HG02759 (cell line): ENCODE results near the gene NCAPH2.
"Not testable (repeated sequence)": the region's sequence is repeated elsewhere in the genome, so short reads cannot be mapped to it uniquely, and the experiment has no call there.

ENCODE experiments used
- ATAC-seq: cut with Tn5 transposase; IDR thresholded peaks from one replicate; pipeline ENCODE4 v1.9.1; 2021; ENCODE audit warnings: mild to moderate bottlenecking, moderate library complexity; ENCODE audit not compliant: unreplicated experiment

NCAPH2 gene

DNA sequence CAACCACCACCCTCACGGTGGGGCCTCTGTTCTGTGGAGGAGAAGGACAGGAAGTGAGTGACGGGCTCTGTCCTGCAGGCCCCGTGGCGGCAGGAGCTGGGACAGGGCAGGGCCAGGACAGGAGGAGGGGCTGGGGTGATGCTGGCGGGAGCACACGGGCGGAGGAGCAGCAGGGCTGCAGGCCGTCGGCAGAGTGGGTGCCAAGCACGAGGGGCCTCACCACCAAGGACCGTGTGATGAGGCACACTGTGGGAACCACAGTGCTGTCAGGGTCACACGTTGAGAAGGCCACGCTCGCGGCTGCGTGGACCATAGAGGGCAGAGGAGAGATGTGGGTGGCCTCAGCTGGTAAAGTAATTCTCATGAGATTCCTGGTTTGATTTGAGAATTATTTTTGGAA lies 8.9 kb downstream of the NCAPH2 start:
- ATAC-seq: no peak

DNA sequence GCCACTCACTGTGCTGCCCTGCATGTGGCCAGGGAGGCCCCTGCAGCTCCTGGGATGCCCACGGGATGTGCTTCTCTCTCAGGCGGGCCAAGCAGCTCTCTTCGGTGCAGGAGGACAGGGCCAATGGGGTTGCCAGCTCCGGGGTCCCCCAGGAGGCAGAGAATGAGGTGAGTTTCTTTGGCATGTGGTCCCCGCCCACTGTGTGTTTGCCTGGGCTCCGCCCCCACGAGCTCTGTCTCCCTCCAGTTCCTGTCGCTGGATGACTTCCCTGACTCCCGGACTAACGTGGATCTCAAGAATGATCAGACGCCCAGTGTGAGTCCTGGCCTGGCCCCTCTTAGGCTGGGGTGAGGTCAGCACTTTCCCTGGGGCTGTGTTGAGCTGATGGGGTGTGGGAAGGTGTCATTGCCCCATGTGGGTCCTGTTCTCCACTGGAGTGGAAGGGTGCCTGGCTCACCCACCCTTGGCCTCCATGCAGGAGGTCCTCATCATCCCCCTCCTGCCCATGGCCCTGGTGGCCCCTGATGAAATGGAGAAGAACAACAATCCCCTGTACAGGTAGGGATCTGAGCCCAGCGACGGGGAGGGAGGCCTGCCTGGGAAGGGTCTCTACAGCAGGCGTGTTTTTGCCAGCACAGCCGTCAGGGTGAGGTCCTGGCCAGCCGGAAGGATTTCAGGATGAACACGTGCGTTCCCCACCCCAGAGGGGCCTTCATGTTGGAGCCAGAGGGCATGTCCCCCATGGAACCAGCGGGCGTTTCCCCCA lies 9.7 kb downstream of the NCAPH2 start:
- ATAC-seq: no peak

DNA sequence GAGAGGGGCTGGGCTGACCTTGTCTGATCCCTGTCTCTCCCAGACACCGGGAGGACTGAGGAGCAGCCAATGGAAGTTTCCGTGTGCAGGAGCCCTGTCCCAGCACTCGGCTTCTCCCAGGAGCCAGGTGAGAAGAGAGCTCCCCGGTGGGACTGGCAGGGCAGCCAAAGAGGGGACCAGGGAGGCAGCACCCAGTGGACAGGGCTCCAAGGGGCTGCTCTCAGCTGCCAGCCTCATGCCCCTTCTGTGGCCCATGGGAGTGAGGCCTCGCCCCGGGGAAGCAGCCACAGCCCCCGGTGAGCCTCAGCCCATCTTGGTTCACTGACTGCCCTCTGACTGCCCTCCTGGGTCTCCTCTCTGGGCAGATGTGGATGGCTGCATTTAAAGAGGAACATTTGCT lies 10.6 kb downstream of the NCAPH2 start:
- ATAC-seq: no peak

DNA sequence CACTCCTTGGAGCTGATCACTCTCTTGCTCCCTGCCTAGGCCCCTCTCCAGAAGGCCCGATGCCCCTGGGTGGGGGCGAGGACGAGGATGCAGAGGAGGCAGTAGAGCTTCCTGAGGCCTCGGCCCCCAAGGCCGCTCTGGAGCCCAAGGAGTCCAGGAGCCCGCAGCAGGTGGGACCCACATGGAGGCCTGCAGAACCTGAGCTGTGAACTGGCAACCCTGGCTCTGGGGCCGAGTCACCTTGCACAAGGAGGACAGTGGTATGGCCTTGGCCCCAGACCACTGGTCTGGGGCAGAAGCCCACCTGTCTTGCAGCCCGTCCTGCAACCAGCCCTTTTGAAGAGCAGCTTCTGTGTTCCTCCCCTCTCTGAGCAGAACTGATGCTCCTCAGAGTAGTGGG lies 11.1 kb downstream of the NCAPH2 start:
- ATAC-seq: no peak

DNA sequence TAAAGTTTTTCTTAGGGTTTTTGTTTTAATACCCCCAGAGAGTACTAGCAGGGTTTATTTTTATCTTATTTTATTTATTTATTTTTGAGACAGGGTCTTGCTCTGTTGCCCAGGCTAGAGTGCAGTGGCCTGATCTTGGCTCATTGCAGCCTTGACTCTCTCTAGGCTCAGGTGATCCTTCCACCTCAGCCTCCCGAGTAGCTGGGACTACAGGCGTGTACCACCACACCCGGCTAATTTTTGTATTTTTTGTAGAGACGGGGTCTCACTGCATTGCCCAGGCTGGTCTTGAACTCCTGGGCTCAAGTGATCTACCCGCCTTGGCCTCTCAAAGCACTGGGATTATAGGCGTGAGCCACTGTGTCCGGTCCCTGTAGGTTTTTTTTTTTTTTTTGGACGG lies 12.2 kb downstream of the NCAPH2 start:
- ATAC-seq: not testable (repeated sequence)

DNA sequence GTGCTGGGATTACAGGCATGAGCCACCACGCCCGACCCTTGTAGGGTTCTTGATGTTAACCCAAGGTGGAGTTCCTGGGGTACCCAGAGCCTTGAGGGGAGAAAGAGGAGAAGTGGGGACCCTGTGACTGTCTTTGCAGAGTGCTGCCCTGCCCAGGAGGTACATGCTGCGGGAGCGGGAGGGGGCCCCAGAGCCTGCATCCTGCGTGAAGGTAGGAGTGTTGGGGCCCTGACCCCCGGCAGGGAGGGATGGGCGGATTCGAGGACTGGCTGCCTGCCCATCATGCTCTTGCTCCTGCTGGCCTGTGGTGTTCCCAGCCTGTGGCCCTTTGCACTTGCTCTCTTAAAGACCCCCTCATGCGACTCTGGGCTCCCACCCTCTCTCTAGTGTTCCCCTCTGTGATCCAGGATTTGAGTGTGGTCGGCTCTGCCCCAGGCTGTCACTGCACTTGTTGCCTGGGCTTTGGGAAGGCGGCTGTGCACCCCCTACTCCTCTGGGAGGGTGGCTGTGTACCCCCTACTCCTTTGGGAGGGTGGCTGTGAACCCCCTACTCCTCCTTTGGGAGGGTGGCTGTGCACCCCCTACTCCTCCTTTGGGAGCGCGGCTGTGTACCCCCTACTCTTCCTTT lies 12.9 kb downstream of the NCAPH2 start:
- ATAC-seq: no peak

DNA sequence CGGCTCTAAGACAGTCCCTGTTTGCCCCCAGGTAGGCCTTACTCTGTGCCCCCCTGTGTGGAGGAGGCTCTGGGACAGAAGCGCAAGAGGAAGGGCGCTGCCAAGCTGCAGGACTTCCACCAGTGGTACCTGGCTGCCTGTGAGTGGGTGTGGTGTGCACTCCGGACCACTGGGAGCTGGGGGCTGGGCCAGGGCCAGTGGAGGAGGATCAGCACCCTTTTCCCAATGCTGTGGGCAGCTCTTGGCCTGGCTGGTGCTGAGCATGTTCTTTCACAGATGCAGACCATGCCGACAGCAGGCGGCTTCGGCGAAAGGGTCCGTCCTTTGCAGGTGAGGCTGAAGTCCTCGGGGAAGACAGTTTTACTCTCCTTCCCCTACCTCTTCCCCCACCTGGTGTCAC lies 13.7 kb downstream of the NCAPH2 start:
- no peak for ATAC-seq

DNA sequence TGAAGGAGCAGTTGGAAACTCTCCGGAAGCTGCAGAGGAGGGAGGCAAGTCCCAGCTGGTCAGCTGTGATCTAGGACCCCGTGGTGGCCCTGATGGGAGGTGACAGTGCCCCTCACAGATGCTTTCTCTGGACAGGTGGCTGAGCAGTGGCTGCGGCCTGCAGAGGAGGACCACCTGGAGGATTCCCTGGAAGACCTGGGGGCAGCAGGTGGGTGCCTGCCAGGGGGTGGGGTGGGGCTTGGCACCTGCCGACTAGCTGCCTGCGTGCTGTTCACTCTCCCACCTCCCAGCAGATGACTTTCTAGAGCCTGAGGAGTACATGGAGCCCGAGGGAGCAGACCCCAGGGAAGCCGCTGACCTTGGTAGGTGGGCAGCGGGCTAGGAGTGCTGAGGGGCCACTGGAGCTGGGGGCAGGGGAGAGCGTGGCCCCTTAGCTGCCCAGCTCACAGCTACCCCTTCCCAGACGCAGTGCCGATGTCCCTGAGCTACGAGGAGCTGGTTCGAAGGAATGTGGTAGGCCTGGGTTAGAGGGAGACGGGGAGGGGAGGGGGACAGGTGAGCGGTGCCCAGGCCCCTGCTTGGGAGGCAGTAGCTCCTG lies 14.3 kb downstream of the NCAPH2 start:
- no peak for ATAC-seq

DNA sequence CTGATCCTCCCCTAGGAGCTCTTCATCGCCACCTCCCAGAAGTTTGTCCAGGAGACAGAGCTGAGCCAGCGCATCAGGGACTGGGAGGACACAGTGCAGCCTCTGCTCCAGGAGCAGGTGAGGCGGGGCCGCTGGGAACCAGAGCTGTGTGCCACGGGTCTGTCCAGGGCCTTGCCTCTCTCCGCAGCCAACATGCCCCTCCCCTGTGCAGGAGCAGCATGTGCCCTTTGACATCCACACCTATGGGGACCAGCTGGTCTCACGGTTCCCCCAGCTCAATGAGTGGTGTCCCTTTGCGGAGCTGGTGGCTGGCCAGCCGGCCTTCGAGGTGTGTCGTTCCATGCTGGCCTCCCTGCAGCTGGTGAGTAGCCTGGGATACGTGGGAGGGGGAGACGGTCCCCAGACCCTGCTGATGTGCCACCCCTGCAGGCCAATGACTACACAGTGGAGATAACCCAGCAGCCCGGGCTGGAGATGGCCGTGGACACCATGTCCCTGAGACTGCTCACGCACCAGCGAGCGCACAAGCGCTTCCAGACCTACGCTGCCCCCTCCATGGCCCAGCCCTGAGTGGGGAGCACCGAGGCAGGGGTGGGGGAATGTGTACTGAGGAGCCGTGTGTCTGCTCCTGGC lies 14.9 kb downstream of the NCAPH2 start:
- ATAC-seq: no peak

DNA sequence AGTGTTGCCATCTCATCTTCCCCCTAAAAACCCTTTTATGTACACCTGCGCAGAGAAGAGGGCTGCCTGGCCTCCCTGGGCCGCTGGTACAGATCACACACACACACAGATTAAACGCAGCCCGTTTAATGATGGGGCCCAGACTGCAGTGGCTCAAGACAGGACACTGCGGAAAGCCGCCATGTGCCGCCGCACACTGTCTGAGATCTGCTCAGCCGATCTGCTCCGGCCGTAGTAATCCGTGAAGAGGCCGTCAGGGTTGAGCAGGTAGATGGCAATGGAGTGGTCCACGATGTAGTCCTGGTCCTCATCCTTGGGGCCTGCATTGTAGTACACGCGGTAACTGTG lies 15.4 kb downstream of the NCAPH2 start:
- no peak for ATAC-seq

DNA sequence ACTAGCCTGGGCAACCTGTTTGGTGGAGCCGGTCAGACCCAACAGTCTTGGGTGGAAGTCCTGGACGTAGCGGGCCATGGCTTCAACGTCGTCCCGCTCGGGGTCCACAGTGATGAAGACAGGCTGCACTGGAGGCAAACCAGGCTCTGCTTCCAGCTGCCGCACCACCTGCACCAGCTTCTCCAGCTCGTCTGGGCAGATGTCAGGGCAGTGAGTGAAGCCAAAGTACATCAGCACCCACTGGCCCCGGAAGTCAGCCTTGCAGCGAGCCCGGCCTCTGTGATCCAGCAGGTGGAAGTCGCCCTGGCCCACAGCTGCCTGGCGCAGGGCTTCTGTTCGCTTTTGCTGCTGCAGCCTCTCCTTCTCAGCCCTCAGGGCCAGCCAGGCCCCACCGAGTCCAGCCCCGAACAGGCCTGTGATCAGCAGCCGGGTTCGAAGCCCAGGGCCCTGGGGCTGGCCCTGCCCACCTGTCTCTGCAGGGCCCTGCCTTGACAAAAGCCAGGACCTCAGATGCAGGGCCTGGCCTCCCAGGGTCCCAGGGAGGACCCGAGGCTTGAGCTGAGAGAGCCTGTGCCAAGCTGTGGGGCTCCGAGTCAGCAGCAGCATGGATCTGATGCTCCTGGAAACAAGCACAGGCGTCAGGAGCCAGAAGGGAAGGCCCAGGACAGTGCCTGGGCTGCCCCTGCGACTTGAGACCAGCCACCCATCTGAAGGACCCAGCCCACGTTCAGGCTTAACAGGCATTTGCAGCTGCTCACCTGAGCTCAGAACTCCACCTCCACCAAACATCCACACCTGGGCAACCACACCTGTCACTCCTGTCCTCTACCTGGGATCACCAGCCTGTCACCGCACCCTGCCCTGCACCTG lies 16.0 kb downstream of the NCAPH2 start:
- no peak for ATAC-seq

DNA sequence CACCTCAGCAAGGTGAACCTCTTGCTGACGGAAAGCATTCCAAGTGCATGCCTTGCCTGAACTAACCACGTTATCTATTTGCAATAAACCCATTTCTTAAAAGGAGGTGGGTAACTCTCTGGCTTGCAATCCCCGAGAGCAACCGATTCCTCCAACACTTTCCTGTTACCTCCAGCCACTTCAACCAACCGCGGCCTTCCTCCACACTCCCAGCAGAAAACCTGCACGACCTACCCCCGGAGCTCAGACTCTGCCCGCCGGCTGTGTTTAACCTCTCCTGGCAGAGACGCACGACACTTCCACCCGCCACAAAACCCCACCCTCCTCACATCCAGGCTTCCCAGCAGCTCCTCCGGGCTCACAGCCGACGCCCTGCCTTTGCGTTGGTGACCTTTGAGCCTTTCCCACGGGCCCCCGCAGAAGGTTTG lies 16.7 kb downstream of the NCAPH2 start:
- ATAC-seq: no peak

DNA sequence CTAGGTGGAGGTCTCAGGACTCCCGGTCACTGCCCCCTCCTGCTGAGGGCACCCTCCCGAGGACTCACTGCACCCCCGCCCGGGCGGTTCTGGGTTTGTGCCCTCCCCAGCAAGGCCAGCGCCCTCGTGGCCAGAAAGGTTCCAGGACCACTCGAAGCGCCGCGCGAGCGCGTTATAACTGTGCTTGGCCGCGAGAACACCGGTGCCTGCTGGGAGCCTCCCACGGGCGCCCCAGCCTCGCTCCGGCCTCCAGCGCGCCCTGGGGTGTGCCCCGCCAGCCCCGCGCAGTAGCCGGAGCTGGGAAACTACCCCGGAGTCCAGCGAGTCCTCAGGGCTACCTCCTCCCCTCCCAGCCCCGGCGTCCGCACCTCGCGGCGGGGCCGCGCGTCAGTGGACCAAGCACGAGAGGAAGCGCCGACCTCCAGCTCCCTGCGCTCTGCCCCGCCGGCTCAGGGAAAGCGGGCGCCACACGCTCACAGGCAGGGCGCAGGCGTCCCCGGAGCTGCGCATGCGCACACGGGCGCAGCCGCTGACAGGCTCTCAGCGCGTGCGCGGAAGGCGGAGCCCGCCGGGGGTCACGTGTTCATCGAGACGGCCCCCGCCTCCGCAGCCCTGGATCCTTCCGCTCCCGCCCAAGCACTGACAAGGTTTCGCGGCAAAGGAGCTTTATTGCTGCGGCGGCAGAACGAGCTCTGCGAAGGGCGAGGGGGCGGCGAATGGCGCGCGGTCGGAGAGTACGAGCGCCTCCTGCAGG lies 17.3 kb downstream of the NCAPH2 start, which contains the start of gene SCO2:
SCO2 (minus strand) TSS at position 495 of the 754 bp plus-strand sequence. CDS start 1,187 bp downstream, outside the sequence.
- peak; percentile 48 for ATAC-seq

DNA sequence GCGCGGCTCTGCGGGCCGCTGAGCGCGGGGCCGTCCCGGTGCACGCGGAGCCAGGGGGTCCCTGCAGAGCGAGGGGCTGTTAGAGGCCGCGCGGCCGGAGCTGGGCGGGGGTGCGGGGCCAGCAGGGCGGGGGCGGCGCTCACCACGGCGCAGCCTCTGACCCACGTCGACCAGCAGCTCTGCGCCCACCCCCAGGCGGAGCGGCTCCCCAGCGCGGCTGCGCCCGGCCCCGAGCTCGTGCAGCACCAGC lies 17.8 kb downstream of the NCAPH2 start:
- ATAC-seq: peak; percentile 25

DNA sequence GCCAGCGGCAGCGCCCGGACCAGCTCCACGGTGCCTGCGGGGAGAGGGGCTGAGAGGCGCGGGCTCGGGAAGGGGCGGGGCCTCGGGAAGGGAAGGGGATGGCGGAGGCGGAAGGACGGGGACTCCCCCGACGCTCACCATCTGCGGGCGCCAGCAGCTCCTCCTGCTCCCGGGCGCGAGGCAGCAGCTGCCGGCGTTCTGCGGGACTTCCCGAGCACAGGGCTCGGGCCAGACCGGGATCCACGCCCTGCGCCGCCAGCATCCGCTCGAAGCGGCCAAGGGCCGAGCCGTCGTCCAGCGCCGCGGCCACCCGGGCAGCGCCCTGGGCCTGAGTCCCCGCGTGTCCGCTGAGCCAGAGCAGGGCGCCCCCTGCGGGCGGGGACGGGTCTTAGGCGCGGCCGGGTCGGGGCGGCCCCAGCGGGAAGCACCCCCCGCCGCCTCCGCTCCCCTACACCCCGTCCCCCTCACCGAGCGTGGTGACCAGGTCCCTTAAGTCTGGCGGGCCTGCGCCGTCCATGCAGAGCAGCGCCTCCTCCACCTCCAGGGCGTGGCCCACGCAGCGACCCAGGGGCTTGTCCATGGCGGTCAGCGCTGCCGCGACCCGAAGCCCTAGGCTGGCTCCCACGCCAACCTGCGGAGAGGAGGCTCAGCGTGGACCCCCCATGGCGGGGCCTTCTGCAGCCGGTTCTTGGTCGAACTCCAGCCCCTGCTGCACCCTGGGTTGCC lies 18.2 kb downstream of the NCAPH2 start:
- ATAC-seq: peak; percentile 31

DNA sequence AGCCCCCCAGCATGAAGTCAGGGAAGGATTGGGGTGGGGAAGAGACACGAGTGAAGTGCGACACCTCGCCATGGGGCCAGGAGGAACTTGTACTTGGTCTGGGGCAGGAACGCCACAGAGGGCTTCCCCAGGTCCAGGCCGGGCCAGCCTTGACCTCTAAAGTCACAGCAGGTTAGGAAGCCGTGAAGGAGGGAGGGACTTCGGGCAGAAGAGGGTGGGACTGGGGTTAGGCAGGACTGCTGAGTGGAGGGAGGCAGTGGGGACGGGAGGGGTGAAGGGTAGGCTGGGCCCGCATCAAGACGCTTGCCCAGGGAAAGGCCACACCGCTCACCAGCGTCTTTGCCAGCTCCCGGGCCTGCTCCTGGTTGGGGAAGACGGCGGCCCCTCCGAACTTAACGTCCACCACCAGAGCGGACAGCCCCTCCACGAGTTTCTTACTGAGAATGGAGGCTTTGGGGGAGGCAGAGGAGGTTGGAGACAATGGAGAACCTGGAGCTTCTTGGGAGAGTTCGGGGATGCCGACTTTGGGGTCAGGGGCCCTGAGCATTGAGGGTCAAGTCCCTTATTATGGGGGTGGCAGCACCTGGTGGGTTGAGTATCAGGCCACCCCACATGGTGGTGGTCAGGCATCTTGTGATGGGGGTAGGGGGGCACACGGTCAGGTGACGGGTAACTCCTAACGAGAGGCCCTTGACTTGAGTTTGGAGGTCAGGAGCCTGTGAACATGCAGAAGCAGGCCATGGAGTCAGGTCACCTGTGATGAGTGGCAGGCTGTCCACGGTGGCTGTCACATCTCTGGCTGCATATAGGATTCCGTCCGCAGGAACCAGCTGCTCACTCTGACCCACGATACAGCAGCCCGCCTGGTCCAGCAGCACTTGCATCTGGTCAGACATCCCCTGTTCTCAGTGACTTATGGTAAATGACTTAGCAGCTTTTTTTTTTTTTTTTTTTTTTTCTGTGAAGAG lies 19.1 kb downstream of the NCAPH2 start:
- ATAC-seq: no peak

DNA sequence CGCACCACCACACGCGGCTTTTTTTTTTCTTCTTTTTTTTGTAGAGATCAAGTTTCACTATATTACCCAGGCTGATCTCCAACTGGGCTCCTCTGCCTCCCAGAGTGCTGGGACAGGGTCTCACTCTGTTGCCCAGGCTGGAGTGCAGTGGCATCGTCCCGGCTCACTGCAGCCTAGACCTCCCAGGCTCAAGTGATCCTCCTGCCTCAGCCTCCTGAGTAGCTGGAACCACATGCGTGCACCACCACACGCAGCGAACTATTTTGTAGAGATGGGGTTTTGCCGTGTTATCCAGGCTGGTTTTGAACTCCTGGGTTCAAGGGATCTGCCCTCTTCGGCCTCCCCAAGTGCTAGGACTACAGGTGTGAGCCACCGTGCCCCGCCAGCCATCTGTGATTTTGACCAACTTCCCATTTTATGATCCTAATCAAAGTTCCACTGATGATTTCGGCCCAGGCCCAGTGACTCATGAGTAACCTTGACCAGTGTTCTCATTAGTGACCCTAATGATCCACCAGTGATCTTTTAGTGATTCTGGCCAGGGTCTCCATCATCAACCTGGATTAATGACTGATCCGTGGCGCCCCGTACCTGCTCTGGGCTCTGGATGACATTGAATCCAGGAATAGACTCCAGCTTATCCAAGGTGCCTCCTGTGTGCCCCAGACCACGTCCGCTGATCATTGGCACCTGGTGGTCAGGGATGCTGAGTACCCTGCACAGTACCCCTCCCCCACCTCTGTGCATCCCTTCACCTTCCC lies 20.1 kb downstream of the NCAPH2 start:
- ATAC-seq: no peak
